Measurements from ENCODE around the gene CDC25A. TPM values are rescaled to one million over a fixed set of nuclear protein-coding genes. Genes with fewer than 3 reads are reported as not detected.
"Not testable (repeated sequence)": the region's sequence is repeated elsewhere in the genome, so short reads cannot be mapped to it uniquely, and the experiment has no call there.

Gene CDC25A
- total RNA-seq, 1 donor from 2014 or later: 20.5 TPM

DNA sequence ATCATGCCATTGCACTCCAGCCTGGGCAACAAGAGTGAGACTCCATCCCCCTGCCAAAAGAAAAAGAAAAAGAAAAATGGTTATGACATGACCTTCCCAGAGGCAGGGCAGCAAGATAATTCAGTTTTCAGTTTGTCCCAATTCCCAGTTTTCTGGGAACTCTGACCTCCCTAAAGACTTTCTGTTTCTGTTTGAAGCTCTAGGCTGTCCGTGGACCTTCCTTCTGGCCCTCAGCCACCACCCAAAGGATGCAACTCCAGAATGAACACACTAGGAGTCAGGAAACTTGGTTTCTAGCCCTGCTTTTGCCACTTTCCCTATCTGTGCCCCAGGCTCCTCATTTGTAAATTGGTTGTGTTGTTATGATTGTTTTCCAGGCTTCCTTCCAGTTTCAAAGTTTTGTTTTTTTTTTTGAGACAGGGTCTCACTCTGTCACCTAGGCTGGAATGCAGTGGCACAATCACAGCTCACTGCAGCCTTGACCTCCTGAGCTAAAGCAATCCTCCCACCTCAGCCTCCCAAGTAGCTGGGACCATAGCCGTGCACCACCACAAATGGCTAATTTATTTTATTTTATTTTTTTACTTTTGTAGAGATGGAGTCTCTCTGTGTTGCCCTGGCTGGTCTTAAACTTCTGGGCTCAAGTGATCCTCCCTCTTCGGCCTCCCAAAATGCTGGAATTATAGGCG, 68.6 kb downstream of the CDC25A start:
- Mint-ChIP-seq H3K27me3 (no peaks in the 10 kb centered on the region), H3K27ac (no peak overlapping the region), H3K4me3 (ENCODE audit: low read depth) (no peak overlapping the region), H3K36me3 (ENCODE audit: insufficient read depth) (peaks cover 1% of the 10 kb centered on the region), H3K4me1 (ENCODE audit: low read depth) (peaks cover 11% of the 10 kb centered on the region), H3K9me3 (ENCODE audit: low read depth) (no peaks in the 10 kb centered on the region)
- TF ChIP-seq, protein P1, sequence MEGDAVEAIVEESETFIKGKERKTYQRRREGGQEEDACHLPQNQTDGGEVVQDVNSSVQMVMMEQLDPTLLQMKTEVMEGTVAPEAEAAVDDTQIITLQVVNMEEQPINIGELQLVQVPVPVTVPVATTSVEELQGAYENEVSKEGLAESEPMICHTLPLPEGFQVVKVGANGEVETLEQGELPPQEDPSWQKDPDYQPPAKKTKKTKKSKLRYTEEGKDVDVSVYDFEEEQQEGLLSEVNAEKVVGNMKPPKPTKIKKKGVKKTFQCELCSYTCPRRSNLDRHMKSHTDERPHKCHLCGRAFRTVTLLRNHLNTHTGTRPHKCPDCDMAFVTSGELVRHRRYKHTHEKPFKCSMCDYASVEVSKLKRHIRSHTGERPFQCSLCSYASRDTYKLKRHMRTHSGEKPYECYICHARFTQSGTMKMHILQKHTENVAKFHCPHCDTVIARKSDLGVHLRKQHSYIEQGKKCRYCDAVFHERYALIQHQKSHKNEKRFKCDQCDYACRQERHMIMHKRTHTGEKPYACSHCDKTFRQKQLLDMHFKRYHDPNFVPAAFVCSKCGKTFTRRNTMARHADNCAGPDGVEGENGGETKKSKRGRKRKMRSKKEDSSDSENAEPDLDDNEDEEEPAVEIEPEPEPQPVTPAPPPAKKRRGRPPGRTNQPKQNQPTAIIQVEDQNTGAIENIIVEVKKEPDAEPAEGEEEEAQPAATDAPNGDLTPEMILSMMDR (IDR thresholded peaks at IDR 0.05; ENCODE audit: unreplicated experiment): no peak
- DNase-seq (ENCODE audit: low spot score, unreplicated experiment): no peak

DNA sequence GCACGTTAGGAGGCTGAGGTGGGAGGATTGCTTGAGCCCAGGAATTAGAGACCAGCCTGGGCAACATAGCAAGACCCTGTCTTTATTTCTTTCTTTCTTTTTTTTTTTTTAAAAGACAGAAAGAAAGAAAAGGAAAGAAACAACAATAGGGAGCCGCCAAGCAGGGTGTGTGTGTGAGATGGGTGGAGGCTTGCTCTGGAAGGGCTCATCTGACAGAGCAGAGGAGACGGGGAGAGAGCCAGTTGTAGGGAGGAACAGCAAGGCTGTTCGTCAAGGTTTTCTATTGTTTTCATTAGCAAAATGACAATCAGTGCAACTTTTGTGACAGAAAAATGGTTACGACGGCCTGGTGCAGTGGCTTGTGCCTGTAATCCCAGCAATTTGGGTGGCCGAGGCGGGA, 69.3 kb downstream of the CDC25A start:
- TF ChIP-seq, protein P1 (IDR thresholded peaks at IDR 0.05; ENCODE audit: unreplicated experiment): no peak
- no peak for DNase-seq (ENCODE audit: low spot score, unreplicated experiment)
- no peaks in the 10 kb centered on the region for H3K27me3 Mint-ChIP-seq
- H3K4me3 Mint-ChIP-seq (ENCODE audit: low read depth): no peak overlapping the region
- H3K36me3 Mint-ChIP-seq (ENCODE audit: insufficient read depth): peaks cover 1% of the 10 kb centered on the region
- no peak overlapping the region for H3K27ac Mint-ChIP-seq
- H3K4me1 Mint-ChIP-seq (ENCODE audit: low read depth): peaks cover 12% of the 10 kb centered on the region
- no peaks in the 10 kb centered on the region for H3K9me3 Mint-ChIP-seq (ENCODE audit: low read depth)

DNA sequence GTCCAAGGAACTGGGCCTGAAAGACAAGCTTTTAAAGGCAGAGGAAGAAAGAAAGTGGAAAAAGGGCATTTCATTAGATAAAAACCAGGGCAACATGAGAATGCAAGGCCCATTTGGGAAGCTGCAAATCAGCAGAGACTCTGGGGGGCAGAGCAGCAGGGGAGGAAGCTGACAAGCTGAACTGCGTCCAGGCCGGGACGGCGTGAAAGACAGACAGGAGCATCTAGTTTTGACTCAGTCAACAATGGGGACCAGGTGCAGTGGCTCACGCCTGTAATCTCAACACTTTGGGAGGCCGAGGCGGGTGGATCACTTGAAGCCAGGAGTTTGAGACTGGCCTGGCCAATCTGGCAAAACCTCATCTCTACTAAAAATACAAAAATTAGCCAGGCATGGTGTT, 69.9 kb downstream of the CDC25A start:
- Mint-ChIP-seq H3K4me1 (ENCODE audit: low read depth) (peaks cover 12% of the 10 kb centered on the region), H3K36me3 (ENCODE audit: insufficient read depth) (peaks cover 1% of the 10 kb centered on the region), H3K27me3 (no peaks in the 10 kb centered on the region), H3K9me3 (ENCODE audit: low read depth) (no peaks in the 10 kb centered on the region), H3K27ac (peak overlapping the region; percentile 35), H3K4me3 (ENCODE audit: low read depth) (no peak overlapping the region)
- DNase-seq (ENCODE audit: low spot score, unreplicated experiment): no peak
- TF ChIP-seq, protein P1 (IDR thresholded peaks at IDR 0.05; ENCODE audit: unreplicated experiment): no peak

DNA sequence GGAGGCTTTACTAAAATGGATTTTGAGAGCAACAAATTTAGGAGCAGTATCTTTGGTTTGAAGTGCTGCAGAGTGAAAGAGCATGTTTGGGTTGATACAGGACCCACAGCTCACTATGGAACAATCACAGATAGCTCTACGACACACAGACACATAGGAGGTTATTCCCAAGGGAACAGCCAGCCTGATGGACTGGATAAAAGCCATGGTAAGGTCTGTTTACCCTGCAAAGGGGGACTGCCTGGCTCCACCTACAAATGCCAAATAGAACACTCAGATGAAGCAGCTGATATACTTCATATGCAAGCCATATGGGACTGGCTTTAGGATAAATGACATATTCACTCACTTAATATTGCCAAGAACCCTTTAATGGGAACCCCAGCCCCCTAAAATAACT, 75.4 kb downstream of the CDC25A start:
- Mint-ChIP-seq H3K9me3 (ENCODE audit: low read depth) (no peaks in the 10 kb centered on the region), H3K4me1 (ENCODE audit: low read depth) (peaks cover 7% of the 10 kb centered on the region), H3K36me3 (ENCODE audit: insufficient read depth) (peaks cover 1% of the 10 kb centered on the region), H3K27me3 (no peaks in the 10 kb centered on the region), H3K27ac (no peak overlapping the region), H3K4me3 (ENCODE audit: low read depth) (no peak overlapping the region)
- no peak for DNase-seq (ENCODE audit: low spot score, unreplicated experiment)
- TF ChIP-seq, protein P1 (IDR thresholded peaks at IDR 0.05; ENCODE audit: unreplicated experiment): no peak

DNA sequence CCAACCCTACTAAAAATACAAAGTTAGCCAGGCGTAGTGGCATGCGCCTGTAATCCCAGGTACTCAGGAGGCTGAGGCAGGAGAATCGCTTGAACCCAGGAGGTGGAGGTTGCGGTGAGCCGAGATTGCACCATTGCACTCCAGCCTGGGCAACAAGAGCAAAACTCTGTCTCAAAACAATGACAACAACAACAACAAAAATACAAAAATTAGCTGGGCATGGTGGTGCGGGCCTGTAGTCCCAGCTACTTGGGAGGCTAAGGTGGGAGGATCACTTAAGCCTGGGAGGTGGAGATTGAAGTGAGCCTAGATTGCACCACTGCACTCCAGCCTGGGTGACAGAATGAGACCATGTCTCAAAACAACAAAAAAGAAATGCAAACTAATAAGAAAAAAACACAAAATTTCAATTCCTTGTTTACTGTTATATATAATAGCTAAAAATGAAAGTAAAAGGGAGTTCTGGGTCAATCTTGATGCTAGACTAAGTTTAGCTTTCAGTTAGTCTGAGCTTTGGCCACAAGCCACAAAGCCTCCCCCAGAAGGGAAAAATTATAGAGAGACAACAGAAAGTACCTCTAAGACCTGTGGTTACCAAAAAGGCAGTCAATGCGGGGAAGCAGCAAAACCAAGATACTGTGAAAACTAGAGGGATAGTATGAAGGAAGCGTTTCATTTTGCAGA, 76.0 kb downstream of the CDC25A start:
- H3K27me3 Mint-ChIP-seq; H3K36me3 Mint-ChIP-seq (ENCODE audit: insufficient read depth); DNase-seq (ENCODE audit: low spot score, unreplicated experiment); H3K4me3 Mint-ChIP-seq (ENCODE audit: low read depth); H3K4me1 Mint-ChIP-seq (ENCODE audit: low read depth); H3K27ac Mint-ChIP-seq; H3K9me3 Mint-ChIP-seq (ENCODE audit: low read depth): not testable (repeated sequence)

DNA sequence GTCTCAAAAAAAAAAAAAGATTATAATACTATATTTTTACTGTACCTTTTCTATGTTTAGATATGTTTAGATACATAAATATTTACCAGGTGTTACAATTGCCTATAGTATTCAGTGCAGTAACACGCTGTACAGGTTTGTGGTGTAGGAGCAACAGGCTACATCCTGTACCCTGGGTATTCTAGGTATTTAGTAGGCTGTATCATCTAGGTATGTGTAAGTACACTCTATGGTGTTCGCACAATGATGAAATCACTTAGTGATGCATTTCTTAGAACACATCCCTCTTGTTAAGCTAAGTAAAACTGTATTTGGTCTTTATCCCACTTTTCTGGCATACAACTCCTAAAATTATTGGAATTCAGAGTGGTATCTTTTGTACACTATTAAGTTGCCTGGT, 77.8 kb downstream of the CDC25A start:
- Mint-ChIP-seq H3K27me3 (no peaks in the 10 kb centered on the region), H3K36me3 (ENCODE audit: insufficient read depth) (no peaks in the 10 kb centered on the region), H3K4me3 (ENCODE audit: low read depth) (no peak overlapping the region), H3K27ac (no peak overlapping the region), H3K4me1 (ENCODE audit: low read depth) (peaks cover 3% of the 10 kb centered on the region), H3K9me3 (ENCODE audit: low read depth) (no peaks in the 10 kb centered on the region)
- TF ChIP-seq, protein P1 (IDR thresholded peaks at IDR 0.05; ENCODE audit: unreplicated experiment): no peak
- DNase-seq (ENCODE audit: low spot score, unreplicated experiment): no peak
